H9 (cell line): ENCODE results near the gene CAB39L. TPM values are rescaled to one million over a fixed set of nuclear protein-coding genes. Genes with fewer than 3 reads are reported as not detected.

Source experiments
- DNase-seq: peaks from one replicate; pipeline ENCODE4 v3.0.0-alpha.2; 2017
- H2AFZ ChIP-seq: one replicate; pipeline ENCODE4 v1.6.1; 2013; ENCODE audit warnings: mild to moderate bottlenecking, low read length, control low read depth, moderate library complexity
- H2AK5ac ChIP-seq: 2 replicates; pipeline ENCODE4 v1.6.1; 2013; ENCODE audit warnings: low read length, control low read depth, mixed read lengths; ENCODE audit not compliant: insufficient read length
- H2BK120ac ChIP-seq: one replicate; pipeline ENCODE4 v1.6.1; 2013; ENCODE audit warnings: low read depth, mild to moderate bottlenecking, low read length, control low read depth, inconsistent platforms; ENCODE audit not compliant: poor library complexity, severe bottlenecking
- H2BK12ac ChIP-seq: 2 replicates; pipeline ENCODE4 v1.6.1; 2013; ENCODE audit warnings: low read length, control low read depth, mixed read lengths, low read depth; ENCODE audit not compliant: insufficient read length
- H2BK15ac ChIP-seq: 2 replicates; pipeline ENCODE4 v1.6.1; 2013; ENCODE audit warnings: low read depth, low read length, control low read depth
- H2BK20ac ChIP-seq: one replicate; pipeline ENCODE4 v1.6.1; 2013; ENCODE audit warnings: low read depth, mild to moderate bottlenecking, low read length, control low read depth, inconsistent platforms; ENCODE audit not compliant: poor library complexity, severe bottlenecking
- H2BK5ac ChIP-seq: 2 replicates; pipeline ENCODE4 v1.6.1; 2013; ENCODE audit warnings: low read length, control low read depth, mixed read lengths; ENCODE audit not compliant: insufficient read length
- H3K14ac ChIP-seq: 2 replicates; pipeline ENCODE4 v1.6.1; 2013; ENCODE audit warnings: low read length, control low read depth; ENCODE audit not compliant: insufficient read depth
- H3K18ac ChIP-seq: 2 replicates; pipeline ENCODE4 v1.6.1; 2013; ENCODE audit warnings: low read depth, mild to moderate bottlenecking, mixed read lengths, low read length, control low read depth; ENCODE audit not compliant: insufficient read length
- H3K23ac ChIP-seq: 2 replicates; pipeline ENCODE4 v1.6.1; 2013; ENCODE audit warnings: low read length, control low read depth, mixed read lengths, low read depth; ENCODE audit not compliant: insufficient read length
- H3K23me2 ChIP-seq: 2 replicates; pipeline ENCODE4 v1.6.1; 2013; ENCODE audit warnings: low read depth, mild to moderate bottlenecking, mixed read lengths, low read length, control low read depth; ENCODE audit not compliant: insufficient read length, poor library complexity, severe bottlenecking
- H3K27ac ChIP-seq: 2 replicates; pipeline ENCODE4 v1.5.1; 2013; ENCODE audit warnings: low read length, control low read depth, mixed read lengths, low read depth; ENCODE audit not compliant: insufficient read length
- H3K27me3 ChIP-seq: 2 replicates; pipeline ENCODE4 v1.6.1; 2013; ENCODE audit warnings: low read length, control low read depth, inconsistent platforms; ENCODE audit not compliant: insufficient read depth
- H3K4ac ChIP-seq: 2 replicates; pipeline ENCODE4 v1.6.1; 2013; ENCODE audit warnings: low read depth, mild to moderate bottlenecking, control low read depth, inconsistent platforms, low read length, moderate library complexity
- H3K4me1 ChIP-seq: 2 replicates; pipeline ENCODE4 v1.6.1; 2013; ENCODE audit warnings: low read length, control low read depth, inconsistent platforms; ENCODE audit not compliant: insufficient read depth
- H3K4me2 ChIP-seq: 2 replicates; pipeline ENCODE4 v1.6.1; 2013; ENCODE audit warnings: low read length, control low read depth, mixed read lengths; ENCODE audit not compliant: insufficient read length, insufficient read depth
- H3K56ac ChIP-seq: 2 replicates; pipeline ENCODE4 v1.6.1; 2013; ENCODE audit warnings: low read depth, mild to moderate bottlenecking, mixed read lengths, low read length, control low read depth; ENCODE audit not compliant: insufficient read length
- H3K79me1 ChIP-seq: 2 replicates; pipeline ENCODE4 v1.6.1; 2013; ENCODE audit warnings: low read depth, mild to moderate bottlenecking, moderate library complexity, low read length, control low read depth, inconsistent platforms; ENCODE audit not compliant: insufficient read depth, poor library complexity, severe bottlenecking
- H3K79me2 ChIP-seq: 2 replicates; pipeline ENCODE4 v1.6.1; 2013; ENCODE audit warnings: low read length, control low read depth, inconsistent platforms; ENCODE audit not compliant: insufficient read depth
- H3K9ac ChIP-seq: 2 replicates; pipeline ENCODE4 v1.6.1; 2013; ENCODE audit warnings: low read length, control low read depth, mixed read lengths; ENCODE audit not compliant: insufficient read length; ENCODE audit errors: extremely low read depth
- H3K9me3 ChIP-seq: one replicate; pipeline ENCODE4 v1.6.1; 2013; ENCODE audit warnings: low read depth, low read length, inconsistent platforms; ENCODE audit not compliant: control insufficient read depth
- H3T11ph ChIP-seq: one replicate; pipeline ENCODE4 v1.6.1; 2013; ENCODE audit warnings: mild to moderate bottlenecking, low read length, control low read depth, inconsistent platforms
- H4K20me1 ChIP-seq: one replicate; pipeline ENCODE4 v1.6.1; 2013; ENCODE audit not compliant: control insufficient read depth, insufficient read length, insufficient read depth
- H4K5ac ChIP-seq: 2 replicates; pipeline ENCODE4 v1.6.1; 2013; ENCODE audit warnings: low read depth, mild to moderate bottlenecking, mixed read lengths, low read length, control low read depth; ENCODE audit not compliant: insufficient read length
- H4K8ac ChIP-seq: replicated peaks from 2 replicates; pipeline ENCODE4 v1.6.1; 2013; ENCODE audit warnings: low read length, control low read depth, mixed read lengths, low read depth; ENCODE audit not compliant: insufficient read length
- H4K91ac ChIP-seq: 2 replicates; pipeline ENCODE4 v1.6.1; 2013; ENCODE audit warnings: low read depth, mild to moderate bottlenecking, moderate library complexity, mixed read lengths, low read length, control low read depth; ENCODE audit not compliant: insufficient read length
- H3K27ac Mint-ChIP-seq, 3 experiments: 2 replicates in 2 of 3; 3 replicates in 1 of 3; pipeline ENCODE4 v1.8.0; 2020 to 2021; ENCODE audit warnings: mixed read lengths in 3 of 3, mild to moderate bottlenecking in 1 of 3, moderate library complexity in 1 of 3
- H3K27me3 Mint-ChIP-seq: 2 replicates; pipeline ENCODE4 v1.8.0; 2021; ENCODE audit warnings: low read depth, mild to moderate bottlenecking, moderate library complexity, mixed read lengths
- H3K36me3 Mint-ChIP-seq, 3 experiments: 2 replicates in 2 of 3; 3 replicates in 1 of 3; pipeline ENCODE4 v1.8.0; 2020 to 2021; ENCODE audit warnings: low read depth in 3 of 3, mixed read lengths in 3 of 3; ENCODE audit not compliant: insufficient read depth in 1 of 3
- H3K4me1 Mint-ChIP-seq, 2 experiments: 2 replicates each; pipeline ENCODE4 v1.8.0; 2020; ENCODE audit warnings: mixed read lengths in 2 of 2
- H3K4me3 Mint-ChIP-seq, 2 experiments: 2 replicates in 1 of 2; 3 replicates in 1 of 2; pipeline ENCODE4 v1.8.0; 2020 to 2021; ENCODE audit warnings: mild to moderate bottlenecking in 2 of 2, mixed read lengths in 2 of 2, moderate library complexity in 1 of 2
- H3K9me3 Mint-ChIP-seq, 2 experiments: 2 replicates in 1 of 2; 3 replicates in 1 of 2; pipeline ENCODE4 v1.8.0; 2020; ENCODE audit warnings: mild to moderate bottlenecking in 2 of 2, mixed read lengths in 2 of 2, moderate library complexity in 1 of 2
- CTCF ChIP-seq: fragments of 200-600 bp; sonication (generic); conservative IDR thresholded peaks from 3 replicates; pipeline ENCODE4 v1.8.0; 2021; ENCODE audit warnings: antibody characterized with exemption, mild to moderate bottlenecking
- WGBS: extraction: QIAGEN DNeasy Blood & Tissue Kit; methylation state at CpG from one replicate; pipeline ENCODE4 v1.1.7; 2013; ENCODE audit warnings: missing lambda C conversion rate, low lambda C conversion rate, mixed read lengths; ENCODE audit not compliant: insufficient read length; ENCODE audit errors: extremely low coverage; 5-methylcytosine and 5-hydroxymethylcytosine counted together
- total RNA-seq: library from RNA; stranded (reverse); gene quantifications from 2 replicates; pipeline ENCODE4 v1.2.1, GENCODE V29; 2021

The CAB39L gene
- total RNA-seq, 1 experiment from 2014 or later, result 6.0 TPM

GRCh38 chr13:49314344-49314882 lies 129.5 kb downstream of the CAB39L start:
- H2BK5ac ChIP-seq, result no peak overlapping the region
- Mint-ChIP-seq H3K9me3 (no peaks in the 10 kb centered on the region), H3K27me3 (no peaks in the 10 kb centered on the region), H3K36me3 (no peaks in the 10 kb centered on the region), H3K4me3 (no peak overlapping the region), H3K4me1 (peaks cover 3 to 9% of the 10 kb centered on the region in 2 experiments; a peak in 3 of 4 replicates), H3K27ac (peak overlapping the region in 1 of 3 experiments; percentile 24; a peak in 1 of 7 replicates)
- no peak overlapping the region for H2BK12ac ChIP-seq
- no peak overlapping the region for H3K4me2 ChIP-seq
- no peak overlapping the region for H3K18ac ChIP-seq
- no peaks in the 10 kb centered on the region for H3K27me3 ChIP-seq
- no peak overlapping the region for H3K27ac ChIP-seq
- no peak overlapping the region for H4K8ac ChIP-seq
- no peak for DNase-seq
- H3K79me2 ChIP-seq, result no peaks in the 10 kb centered on the region
- H3K23me2 ChIP-seq, result no peaks in the 10 kb centered on the region
- H3K23ac ChIP-seq, result no peak overlapping the region
- no peaks in the 10 kb centered on the region for H3K9me3 ChIP-seq
- WGBS, result no CpG with 5 or more reads among the region's 6 CpGs
- no peak overlapping the region for H2BK20ac ChIP-seq
- H4K5ac ChIP-seq, result no peak overlapping the region
- no peak overlapping the region for H3K9ac ChIP-seq
- no peaks in the 10 kb centered on the region for H3K79me1 ChIP-seq
- TF ChIP-seq CTCF, result no peak
- no peak overlapping the region for H3T11ph ChIP-seq
- H3K4me1 ChIP-seq, result no peaks in the 10 kb centered on the region
- H2AFZ ChIP-seq, result no peak overlapping the region
- H2BK15ac ChIP-seq, result no peak overlapping the region
- H2AK5ac ChIP-seq, result no peak overlapping the region
- H3K4ac ChIP-seq, result no peak overlapping the region
- H3K14ac ChIP-seq, result no peak overlapping the region; the same call in 1 of the 2 replicates
- no peak overlapping the region for H4K91ac ChIP-seq
- no peak overlapping the region for H3K56ac ChIP-seq
- no peak overlapping the region for H2BK120ac ChIP-seq
- H4K20me1 ChIP-seq, result no peaks in the 10 kb centered on the region
